IMR-90 (cell line): ENCODE measurements around the gene LATS1.

Experiments
- BHLHE40 ChIP-seq: fragments of 150-350 bp; IDR thresholded peaks from 2 replicates; pipeline ENCODE4 v1.6.1; 2016; ENCODE audit warnings: mild to moderate bottlenecking, low read depth, low read length
- CEBPB ChIP-seq: IDR thresholded peaks from 2 replicates; pipeline ENCODE4 v1.6.1; 2012; ENCODE audit warnings: low read depth, low read length, improper control_type of control experiment
- CHD1 ChIP-seq: IDR thresholded peaks from 2 replicates; pipeline ENCODE4 v1.6.1; 2012; ENCODE audit warnings: low read depth, low read length, improper control_type of control experiment
- CTCF ChIP-seq: conservative IDR thresholded peaks from 2 replicates; pipeline ENCODE4 v1.5.1; 2012; ENCODE audit warnings: mild to moderate bottlenecking, low read depth, low read length, improper control_type of control experiment
- MAFK ChIP-seq: IDR thresholded peaks from 2 replicates; pipeline ENCODE4 v1.6.1; 2012; ENCODE audit warnings: low read depth, low read length, improper control_type of control experiment
- NFE2L2 ChIP-seq: fragments of 150-350 bp; IDR thresholded peaks from 2 replicates; pipeline ENCODE4 v1.6.1; 2016; ENCODE audit warnings: low read depth, mild to moderate bottlenecking, low read length
- POLR2A ChIP-seq: IDR thresholded peaks from 2 replicates; pipeline ENCODE4 v1.6.1; 2012; ENCODE audit warnings: mild to moderate bottlenecking, low read depth, low read length
- RAD21 ChIP-seq: IDR thresholded peaks from 2 replicates; pipeline ENCODE4 v1.6.1; 2012; ENCODE audit warnings: low read length, improper control_type of control experiment
- RCOR1 ChIP-seq: IDR thresholded peaks from 2 replicates; pipeline ENCODE4 v1.6.1; 2012; ENCODE audit warnings: mild to moderate bottlenecking, low read length, improper control_type of control experiment; ENCODE audit not compliant: insufficient replicate concordance
- RFX5 ChIP-seq: IDR thresholded peaks from 2 replicates; pipeline ENCODE4 v1.8.0; 2012; ENCODE audit warnings: low read depth, mild to moderate bottlenecking, low read length, moderate library complexity
- SMC3 ChIP-seq: fragments of 150-350 bp; IDR thresholded peaks from 2 replicates; pipeline ENCODE4 v1.6.1; 2016; ENCODE audit warnings: low read depth, mild to moderate bottlenecking, antibody characterized with exemption, low read length, moderate library complexity
- USF2 ChIP-seq: fragments of 150-350 bp; IDR thresholded peaks from 2 replicates; pipeline ENCODE4 v1.6.1; 2017; ENCODE audit warnings: mild to moderate bottlenecking, antibody characterized with exemption, low read length, low read depth

- no peak for TF ChIP-seq CTCF
- TF ChIP-seq POLR2A: peak; percentile 58; the same call in 1 of the 2 replicates
- TF ChIP-seq RAD21: no peak
- TF ChIP-seq USF2: no peak
- 0 out of 2 replicates have a peak, but pooled peaks have one; percentile 63 for TF ChIP-seq CHD1
- TF ChIP-seq NFE2L2: no peak
- no peak for TF ChIP-seq CEBPB
- TF ChIP-seq MAFK: no peak
- no peak for TF ChIP-seq RCOR1
- TF ChIP-seq RFX5: no peak
- no peak for TF ChIP-seq BHLHE40
- no peak for TF ChIP-seq SMC3
Measured at GRCh38 chr6:149648148-149649145, 69.5 kb downstream of the LATS1 start, which contains the start of gene KATNA1.
